Measurements from ENCODE around the gene MAGI2.
"Not testable (repeated sequence)": the region's sequence is repeated elsewhere in the genome, so short reads cannot be mapped to it uniquely, and the experiment has no call there.

Gene MAGI2

GRCh38 chr7:78607099-78607498 is 846.4 kb downstream of the MAGI2 start:
- no peak for FAIRE-seq

GRCh38 chr7:78605119-78605518 is 848.3 kb downstream of the MAGI2 start:
- no peak for FAIRE-seq

GRCh38 chr7:78601728-78602127 is 851.7 kb downstream of the MAGI2 start:
- FAIRE-seq, result no peak

GRCh38 chr7:78594156-78594555 is 859.3 kb downstream of the MAGI2 start:
- no peak for FAIRE-seq

GRCh38 chr7:78588393-78588792 is 865.1 kb downstream of the MAGI2 start:
- FAIRE-seq, result no peak

GRCh38 chr7:78587443-78588044 is 865.9 kb downstream of the MAGI2 start:
- FAIRE-seq, result no peak

GRCh38 chr7:78585980-78586379 is 867.5 kb downstream of the MAGI2 start:
- FAIRE-seq, result no peak

- no peak for FAIRE-seq
These were observed 874.8 kb downstream of the MAGI2 start for GRCh38 chr7:78578686-78579085.

- FAIRE-seq, result not testable (repeated sequence)
These were observed 876.1 kb downstream of the MAGI2 start for GRCh38 chr7:78577174-78577952.

GRCh38 chr7:78576236-78576635 is 877.2 kb downstream of the MAGI2 start:
- FAIRE-seq, result no peak

GRCh38 chr7:78571292-78571691 is 882.2 kb downstream of the MAGI2 start:
- FAIRE-seq, result no peak

GRCh38 chr7:78568690-78569089 is 884.8 kb downstream of the MAGI2 start:
- no peak for FAIRE-seq

GRCh38 chr7:78567836-78568235 is 885.6 kb downstream of the MAGI2 start:
- FAIRE-seq, result no peak

- no peak for FAIRE-seq
These were observed 887.7 kb downstream of the MAGI2 start for GRCh38 chr7:78565784-78566183.

- FAIRE-seq, result no peak
These were observed 890.3 kb downstream of the MAGI2 start for GRCh38 chr7:78563191-78563590.

- FAIRE-seq, result no peak
These were observed 891.3 kb downstream of the MAGI2 start for GRCh38 chr7:78562191-78562590.

- FAIRE-seq, result no peak
These were observed 894.9 kb downstream of the MAGI2 start for GRCh38 chr7:78558566-78558965.

GRCh38 chr7:78543976-78544375 is 909.5 kb downstream of the MAGI2 start:
- no peak for FAIRE-seq

- no peak for FAIRE-seq
These were observed 910.5 kb downstream of the MAGI2 start for GRCh38 chr7:78542981-78543380.

GRCh38 chr7:78542541-78542940 is 910.9 kb downstream of the MAGI2 start:
- FAIRE-seq, result no peak

- FAIRE-seq, result no peak
These were observed 913.6 kb downstream of the MAGI2 start for GRCh38 chr7:78539825-78540224.

- FAIRE-seq, result no peak
These were observed 917.8 kb downstream of the MAGI2 start for GRCh38 chr7:78535655-78536054.

GRCh38 chr7:78530351-78530750 is 923.1 kb downstream of the MAGI2 start:
- no peak for FAIRE-seq

GRCh38 chr7:78529392-78529791 is 924.1 kb downstream of the MAGI2 start:
- no peak for FAIRE-seq

- FAIRE-seq, result no peak
These were observed 924.5 kb downstream of the MAGI2 start for GRCh38 chr7:78528964-78529363.
